ENCODE measurements around the gene LCLAT1. TPM values are rescaled to one million over a fixed set of nuclear protein-coding genes. Genes with fewer than 3 reads are reported as not detected.
A peak's percentile ranks its signal among the peaks of the same experiment; 100 is the strongest.

Gene LCLAT1
- polyA plus RNA-seq, 1 of the 3 experiments (the other 2 are of a cell fraction) = 6.9 TPM

- POLR2A ChIA-PET = interaction anchor here (0.8 to 2.5 kb wide), 11 partner anchors 10 to 813 kb away, joined by 3 to 19 read pairs (median 4); partner anchors contain the start of genes EHD3, LBH and LCLAT1
- 15% methylated on average over 11 of the region's 11 CpGs for WGBS (ENCODE audit: low lambda C conversion rate)
Observed at GRCh38 chr2:30421604-30422443, 25.2 kb upstream of the LCLAT1 start.

GRCh38 chr2:30422444-30423040 is 24.5 kb upstream of the LCLAT1 start:
- Histone ChIP-seq H2AFZ (ENCODE audit: low read depth) (peak overlapping the region; percentile 84), H3K9me2 (no peaks in the 10 kb centered on the region), H3K27me3 (ENCODE audit: insufficient read depth) (no peaks in the 10 kb centered on the region), H3K36me3 (replicated peaks in 1 of 2; ENCODE audit: control insufficient read depth in 1 of 2, insufficient read depth in 2 of 2, low read length in 1 of 2) (no peaks in the 10 kb centered on the region), H4K20me1 (ENCODE audit: insufficient read depth) (no peaks in the 10 kb centered on the region), H3K4me2 (peak overlapping the region; percentile 72), H3K4me1 (ENCODE audit: control insufficient read depth in 1 of 2, insufficient read depth in 2 of 2, low read depth in 1 of 2, low read length in 1 of 2) (peaks cover 20 to 24% of the 10 kb centered on the region in 2 experiments; a peak in 3 of 4 replicates), H3K9me3 (no peaks in the 10 kb centered on the region), H3F3A (replicated peaks; ENCODE audit: insufficient read depth) (peaks cover 8% of the 10 kb centered on the region), H3K79me2 (ENCODE audit: insufficient read depth) (no peaks in the 10 kb centered on the region), H3K9ac (peak overlapping the region; percentile 27; the same call in 1 of the 2 replicates), H3K4me3 (ENCODE audit: low read depth in 2 of 2, low read length in 1 of 2) (no peak overlapping the region), H3K27ac (ENCODE audit: low read depth in 2 of 2, low read length in 1 of 2) (peak overlapping the region; percentile 76 to 94)
- CTCF ChIA-PET = interaction anchor here (0.7 to 3.2 kb wide), 14 partner anchors 9 to 287 kb away, joined by 3 to 12 read pairs (median 4); no protein-coding TSS in a partner anchor
- DNase-seq = peak; percentile 70
- POLR2A ChIA-PET = interaction anchor here (0.8 to 2.5 kb wide), 11 partner anchors 10 to 812 kb away, joined by 3 to 19 read pairs (median 4); partner anchors contain the start of genes EHD3, LBH and LCLAT1
- WGBS (ENCODE audit: low lambda C conversion rate) = 66% methylated on average over 8 of the region's 8 CpGs
- TF ChIP-seq POLR2AphosphoS5 (IDR thresholded peaks at IDR 0.05; ENCODE audit: low read depth, low read length) (no peak), SMC3 (IDR thresholded peaks at IDR 0.05; ENCODE audit: low read depth, low read length) (no peak), CHD2 (IDR thresholded peaks at IDR 0.05; ENCODE audit: low read length, partially characterized antibody) (peak; percentile 4), FOXM1 (IDR thresholded peaks at IDR 0.05; ENCODE audit: low read depth) (no peak), NFIC (IDR thresholded peaks at IDR 0.05; ENCODE audit: borderline replicate concordance) (no peak)

More at GRCh38 chr2:30421604-30422443, 25.2 kb upstream of the LCLAT1 start:
- H3K4me2 ChIP-seq = peak overlapping the region; percentile 72
- H3K27ac ChIP-seq (ENCODE audit: low read depth in 2 of 2, low read length in 1 of 2) = peak overlapping the region; percentile 76 to 94
- H3K4me1 ChIP-seq (ENCODE audit: control insufficient read depth in 1 of 2, insufficient read depth in 2 of 2, low read depth in 1 of 2, low read length in 1 of 2) = peaks cover 20 to 24% of the 10 kb centered on the region in 2 experiments; a peak in 3 of 4 replicates
- no peaks in the 10 kb centered on the region for H3K79me2 ChIP-seq (ENCODE audit: insufficient read depth)
- no peaks in the 10 kb centered on the region for H3K36me3 ChIP-seq (replicated peaks in 1 of 2; ENCODE audit: control insufficient read depth in 1 of 2, insufficient read depth in 2 of 2, low read length in 1 of 2)
- TF ChIP-seq RFX5 (IDR thresholded peaks at IDR 0.05; ENCODE audit: low read length) (no peak; the same call in 1 of the 2 replicates), JUND (IDR thresholded peaks at IDR 0.05) (0 out of 2 replicates have a peak, but pooled peaks have one; percentile 4), FOSL2 (IDR thresholded peaks at IDR 0.05; ENCODE audit: borderline replicate concordance, low read depth) (no peak), TCF12 (IDR thresholded peaks at IDR 0.05) (peak; percentile 53; the same call in 1 of the 2 replicates), GATA2 (CRISPR knock-in tag; IDR thresholded peaks at IDR 0.05) (peak; percentile 10; the same call in 1 of the 2 replicates), MAX (IDR thresholded peaks at IDR 0.05; ENCODE audit: low read depth) (no peak), RCOR1 (IDR thresholded peaks at IDR 0.05; ENCODE audit: low read length) (peak; percentile 66), RAD21 (IDR thresholded peaks at IDR 0.05; ENCODE audit: low read length) (peak; percentile 48), EP300 (IDR thresholded peaks at IDR 0.05; ENCODE audit: borderline replicate concordance in 1 of 2, low read depth in 1 of 2, low read length in 1 of 2) (peak in 1 of 2 experiments; percentile 69; a peak in 2 of 4 replicates), CHD2 (IDR thresholded peaks at IDR 0.05; ENCODE audit: low read length, partially characterized antibody) (peak; percentile 39), PBX3 (IDR thresholded peaks at IDR 0.05) (peak; percentile 56), FOXJ3 (CRISPR knock-in tag; IDR thresholded peaks at IDR 0.05) (peak; percentile 72), YY1 (IDR thresholded peaks at IDR 0.05; ENCODE audit: low read depth) (0 out of 2 replicates have a peak, but pooled peaks have one; percentile 22)
- H4K20me1 ChIP-seq (ENCODE audit: insufficient read depth) = no peaks in the 10 kb centered on the region
- peak overlapping the region; percentile 84 for H2AFZ ChIP-seq (ENCODE audit: low read depth)
- H3K9me2 ChIP-seq = no peaks in the 10 kb centered on the region
- no peaks in the 10 kb centered on the region for H3K9me3 ChIP-seq
- H3K9ac ChIP-seq = peak overlapping the region; percentile 27; the same call in 1 of the 2 replicates
- peak overlapping the region in 1 of 2 experiments; percentile 23; a peak in 1 of 4 replicates for H3K4me3 ChIP-seq (ENCODE audit: low read depth in 2 of 2, low read length in 1 of 2)
- no peaks in the 10 kb centered on the region for H3K27me3 ChIP-seq (ENCODE audit: insufficient read depth)
- CTCF ChIA-PET = interaction anchor here (0.7 to 3.2 kb wide), 16 partner anchors 9 to 288 kb away, joined by 3 to 12 read pairs (median 4); partner anchors contain the start of gene LBH
- peaks cover 8% of the 10 kb centered on the region for H3F3A ChIP-seq (replicated peaks; ENCODE audit: insufficient read depth)
- DNase-seq = peak; percentile 88
